HUES64 (cell line): ENCODE results near the gene SIAH1.
"Not testable (repeated sequence)": the region's sequence is repeated elsewhere in the genome, so short reads cannot be mapped to it uniquely, and the experiment has no call there.

ENCODE experiments used
- H3K27ac ChIP-seq: 2 replicates; pipeline ENCODE4 v1.7.0; 2013; ENCODE audit warnings: low read depth, low read length, inconsistent platforms
- H3K27me3 ChIP-seq: 2 replicates; pipeline ENCODE4 v1.6.1; 2013; ENCODE audit warnings: mild to moderate bottlenecking, low read length; ENCODE audit not compliant: insufficient read depth
- H3K36me3 ChIP-seq: 2 replicates; pipeline ENCODE4 v1.6.1; 2013; ENCODE audit warnings: mild to moderate bottlenecking, low read length; ENCODE audit not compliant: insufficient read depth
- H3K4me1 ChIP-seq: 2 replicates; pipeline ENCODE4 v1.6.1; 2013; ENCODE audit warnings: mild to moderate bottlenecking, low read length, moderate library complexity; ENCODE audit not compliant: insufficient read depth
- H3K4me3 ChIP-seq: 2 replicates; pipeline ENCODE4 v1.5.1; 2013; ENCODE audit warnings: mild to moderate bottlenecking, low read length, moderate library complexity
- H3K9ac ChIP-seq: 2 replicates; pipeline ENCODE4 v1.6.1; 2013; ENCODE audit warnings: mild to moderate bottlenecking, low read depth, low read length
- H3K9me3 ChIP-seq: 2 replicates; pipeline ENCODE4 v1.6.1; 2013; ENCODE audit warnings: low read depth, low read length; ENCODE audit not compliant: insufficient read depth
- WGBS: fragments of 150-250, 120-280 bp; methylation state at CpG from one replicate; pipeline ENCODE4 v1.1.7; 2013; ENCODE audit warnings: missing lambda C conversion rate; 5-methylcytosine and 5-hydroxymethylcytosine counted together

SIAH1 gene

DNA sequence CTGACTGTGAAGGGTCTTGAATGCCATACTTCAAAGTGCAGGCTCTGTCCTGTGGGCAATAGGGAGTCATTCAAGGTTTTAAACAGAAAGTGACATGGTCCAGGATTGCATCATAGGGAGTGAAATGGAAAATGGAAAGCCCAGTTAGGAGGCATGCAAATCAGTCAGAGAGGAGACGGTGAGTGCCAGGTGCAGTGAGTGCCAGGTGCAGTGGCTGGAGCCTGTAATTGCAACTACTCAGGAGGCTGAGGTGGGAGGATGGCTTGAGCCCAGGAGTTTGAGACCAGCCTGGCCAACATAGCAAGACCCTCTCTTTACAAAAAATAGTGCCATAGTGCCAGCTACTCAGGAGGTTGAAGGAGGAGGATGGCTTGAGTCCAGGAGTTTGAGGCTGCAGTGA lies 35.2 kb upstream of the SIAH1 start:
- Histone ChIP-seq H3K36me3 (no peaks in the 10 kb centered on the region), H3K4me3 (no peak overlapping the region), H3K9me3 (no peaks in the 10 kb centered on the region), H3K27me3 (no peaks in the 10 kb centered on the region), H3K27ac (no peak overlapping the region), H3K4me1 (no peaks in the 10 kb centered on the region), H3K9ac (no peak overlapping the region)
- 81% methylated on average over 1 of the region's 1 CpG for WGBS

DNA sequence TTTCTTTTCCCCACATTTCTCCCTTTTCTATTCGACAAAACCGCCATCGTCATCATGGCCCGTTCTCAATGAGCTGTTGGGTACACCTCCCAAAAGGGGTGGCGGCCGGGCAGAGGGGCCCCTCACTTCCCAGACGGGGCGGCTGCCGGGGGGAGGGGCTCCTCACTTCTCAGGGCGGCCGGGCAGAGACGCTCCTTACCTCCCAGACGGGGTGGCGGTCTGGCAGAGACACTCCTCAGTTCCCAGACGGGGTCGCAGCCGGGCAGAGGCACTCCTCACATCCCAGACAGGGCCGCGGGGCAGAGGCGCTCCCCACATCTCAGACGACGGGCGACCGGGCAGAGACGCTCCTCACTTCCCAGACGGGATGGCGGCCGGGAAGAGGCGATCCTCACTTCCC lies 31.4 kb upstream of the SIAH1 start:
- 96% methylated on average over 29 of the region's 29 CpGs for WGBS
- not testable (repeated sequence) for H3K36me3 ChIP-seq, H3K4me1 ChIP-seq, H3K9ac ChIP-seq, H3K9me3 ChIP-seq, H3K4me3 ChIP-seq, H3K27ac ChIP-seq, H3K27me3 ChIP-seq

DNA sequence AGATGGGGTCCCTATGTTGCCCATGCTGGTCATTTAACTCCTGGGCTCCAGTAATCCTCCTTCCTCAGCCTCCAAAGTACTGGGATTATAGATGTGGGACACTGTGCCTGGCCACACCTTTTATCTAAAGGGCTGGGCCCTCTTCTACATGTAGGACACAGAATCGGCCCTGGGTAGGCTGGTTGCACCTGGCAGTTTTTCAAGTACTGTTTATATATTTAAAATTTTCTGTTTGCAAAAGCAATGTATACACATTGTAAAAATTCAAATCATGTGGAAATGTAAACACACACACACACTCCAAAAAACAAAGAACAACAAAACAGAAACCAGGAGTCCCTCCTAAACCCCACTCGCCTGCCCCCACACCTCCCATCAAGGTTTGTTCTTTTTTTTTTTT lies 28.1 kb upstream of the SIAH1 start:
- Histone ChIP-seq H3K4me1 (no peaks in the 10 kb centered on the region), H3K36me3 (no peaks in the 10 kb centered on the region), H3K9ac (no peak overlapping the region), H3K4me3 (no peak overlapping the region), H3K27me3 (no peaks in the 10 kb centered on the region), H3K9me3 (no peaks in the 10 kb centered on the region), H3K27ac (no peak overlapping the region)
- WGBS: 97% methylated on average over 1 of the region's 2 CpGs

DNA sequence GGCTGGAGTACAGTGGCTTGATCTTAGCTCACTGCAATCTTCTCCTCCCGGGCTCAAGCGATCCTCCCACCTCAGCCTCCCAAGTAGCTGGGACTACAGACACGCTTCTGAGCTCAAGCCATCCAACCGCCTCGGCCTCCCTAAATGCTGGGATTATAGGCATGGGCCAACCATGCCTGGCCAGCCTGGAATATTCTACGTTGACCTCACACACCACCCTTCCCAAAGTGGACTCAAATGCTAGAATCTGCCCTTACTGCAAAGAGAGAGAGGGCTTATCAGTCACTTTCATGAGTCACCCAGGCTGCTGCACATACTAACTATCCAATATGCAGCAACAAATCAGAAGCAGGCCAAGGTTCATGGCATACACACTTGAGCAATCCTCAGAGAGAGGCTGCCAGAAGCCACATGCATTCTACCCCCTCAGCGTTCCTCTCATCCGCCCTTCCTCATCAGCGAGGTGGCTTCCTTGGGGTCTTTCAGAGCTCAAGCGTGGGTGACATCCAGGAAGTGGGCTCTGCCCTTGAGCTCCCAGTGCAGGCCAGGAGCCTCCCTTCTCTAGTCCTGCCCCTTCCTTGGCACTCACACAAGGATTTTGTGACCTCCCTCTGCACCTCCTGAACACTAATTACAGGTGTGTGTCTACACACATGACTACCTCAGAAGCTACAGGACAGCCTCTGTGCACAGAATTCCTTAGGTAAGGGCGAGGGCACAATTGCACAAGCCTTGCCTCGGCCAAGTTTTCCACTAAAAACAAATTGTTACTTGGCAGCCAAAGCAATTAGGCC lies 24.8 kb upstream of the SIAH1 start:
- no peaks in the 10 kb centered on the region for H3K36me3 ChIP-seq
- H3K27me3 ChIP-seq: no peaks in the 10 kb centered on the region
- no peak overlapping the region for H3K9ac ChIP-seq
- H3K9me3 ChIP-seq: no peaks in the 10 kb centered on the region
- whole genome bisulfite sequencing: 95% methylated on average over 12 of the region's 12 CpGs
- no peak overlapping the region for H3K4me3 ChIP-seq
- H3K27ac ChIP-seq: no peak overlapping the region
- peaks cover 10% of the 10 kb centered on the region for H3K4me1 ChIP-seq

DNA sequence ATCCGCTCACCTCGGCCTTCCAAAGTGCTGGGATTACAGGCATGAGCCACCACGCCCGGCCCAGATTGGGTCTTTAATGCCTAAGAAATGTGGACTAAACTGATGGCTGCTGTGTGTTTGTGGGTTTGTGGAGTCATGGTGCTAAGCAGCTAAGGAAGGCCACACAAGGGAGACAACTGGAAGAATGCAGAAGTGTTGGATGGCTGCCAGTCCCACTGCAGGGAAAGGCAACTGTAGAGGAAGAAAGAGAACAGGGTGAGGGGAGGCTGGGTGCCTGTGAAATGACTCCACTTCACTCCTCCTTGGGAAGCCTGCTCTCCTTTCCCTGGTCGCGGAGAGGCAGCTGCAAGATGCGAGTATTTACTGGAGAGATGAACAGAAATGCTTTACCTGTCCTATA lies 23.5 kb upstream of the SIAH1 start:
- Histone ChIP-seq H3K9ac (no peak overlapping the region), H3K27ac (no peak overlapping the region), H3K4me1 (peaks cover 11% of the 10 kb centered on the region), H3K9me3 (no peaks in the 10 kb centered on the region), H3K27me3 (no peaks in the 10 kb centered on the region), H3K4me3 (no peak overlapping the region), H3K36me3 (no peaks in the 10 kb centered on the region)
- WGBS: 93% methylated on average over 7 of the region's 7 CpGs

DNA sequence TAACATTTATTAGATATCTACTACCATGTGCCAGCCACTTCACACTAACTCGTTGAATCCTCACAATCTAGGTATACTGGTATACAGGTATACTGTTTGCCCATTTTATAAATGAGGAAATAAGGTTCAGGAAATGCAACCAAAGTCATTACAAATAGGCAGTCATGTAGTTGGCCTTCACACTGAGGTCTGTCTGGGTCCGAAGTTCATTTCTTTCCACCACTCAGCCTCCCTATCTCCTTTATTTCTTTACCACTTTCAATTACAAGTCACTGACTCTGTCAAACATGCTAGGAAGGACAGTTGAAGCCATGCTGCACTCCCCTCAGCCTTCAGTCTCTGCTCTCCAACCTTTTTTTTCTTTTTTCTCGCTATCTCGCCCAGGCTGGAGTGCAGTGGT lies 20.7 kb upstream of the SIAH1 start:
- no peak overlapping the region for H3K4me3 ChIP-seq
- peaks cover 11% of the 10 kb centered on the region for H3K4me1 ChIP-seq
- no peak overlapping the region for H3K27ac ChIP-seq
- H3K9me3 ChIP-seq: no peaks in the 10 kb centered on the region
- WGBS: 88% methylated on average over 4 of the region's 4 CpGs
- no peak overlapping the region for H3K9ac ChIP-seq
- H3K36me3 ChIP-seq: no peaks in the 10 kb centered on the region
- no peaks in the 10 kb centered on the region for H3K27me3 ChIP-seq

DNA sequence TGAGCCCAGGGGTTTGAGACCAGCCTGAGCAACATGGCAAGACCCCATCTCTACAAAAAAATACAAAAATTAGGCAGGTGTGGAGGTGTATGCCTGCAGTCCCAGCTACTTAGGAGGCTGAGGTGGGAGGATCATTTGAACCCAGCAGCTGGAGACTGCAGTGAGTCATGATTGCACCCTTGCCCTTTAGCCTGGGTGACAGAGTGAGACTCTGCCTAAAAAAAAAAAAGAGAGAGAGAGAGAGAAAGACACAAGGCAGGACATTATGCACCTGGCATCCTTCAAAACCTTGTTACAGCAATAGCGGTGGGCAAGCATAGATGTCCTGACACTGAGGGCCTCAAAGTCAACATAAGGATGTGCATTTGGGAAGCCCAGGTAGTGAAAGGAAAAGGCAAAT lies 19.9 kb upstream of the SIAH1 start:
- whole genome bisulfite sequencing: 93% methylated on average over 1 of the region's 1 CpG
- no peaks in the 10 kb centered on the region for H3K36me3 ChIP-seq
- no peak overlapping the region for H3K27ac ChIP-seq
- no peaks in the 10 kb centered on the region for H3K9me3 ChIP-seq
- peaks cover 11% of the 10 kb centered on the region for H3K4me1 ChIP-seq
- H3K4me3 ChIP-seq: no peak overlapping the region
- no peaks in the 10 kb centered on the region for H3K27me3 ChIP-seq
- no peak overlapping the region for H3K9ac ChIP-seq

DNA sequence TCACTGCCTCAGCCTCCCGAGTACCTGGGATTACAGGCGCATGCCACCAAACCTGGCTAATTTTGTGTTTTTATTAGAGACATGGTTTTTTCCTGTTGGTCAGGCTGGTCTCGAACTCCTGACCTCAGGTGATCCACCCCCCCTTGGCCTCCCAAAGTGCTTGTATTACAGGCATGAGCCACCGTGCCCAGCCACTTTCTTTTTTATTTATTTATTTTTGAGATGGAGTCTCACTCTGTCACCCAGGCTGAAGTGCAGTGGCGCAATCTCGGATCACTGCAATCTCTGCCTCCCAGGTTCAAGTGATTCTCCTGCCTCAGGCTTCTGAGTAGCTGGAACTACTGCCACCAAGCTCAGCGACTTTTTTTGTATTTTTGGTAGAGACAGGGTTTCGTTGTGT lies 17.3 kb upstream of the SIAH1 start:
- H3K27ac ChIP-seq, H3K9me3 ChIP-seq: not testable (repeated sequence)

DNA sequence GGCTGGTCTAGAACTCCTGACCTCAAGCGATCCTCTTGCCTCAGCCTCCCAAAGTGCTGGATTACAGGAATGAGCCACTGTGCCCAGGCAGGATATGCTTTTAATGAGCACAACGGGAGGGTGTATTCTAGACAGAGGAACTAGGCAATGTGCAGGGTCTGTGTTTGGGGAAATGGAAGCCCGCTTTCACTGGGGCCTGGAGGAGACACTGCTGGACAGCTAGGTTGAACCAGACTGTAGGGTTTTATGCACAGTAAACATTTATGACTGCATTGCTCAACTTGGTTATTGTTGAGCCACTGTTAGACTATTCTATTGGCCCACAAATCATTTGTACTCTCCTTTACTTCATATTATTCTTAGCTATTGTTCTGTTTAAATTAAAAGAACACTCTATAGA lies 10.2 kb upstream of the SIAH1 start:
- Histone ChIP-seq H3K36me3 (no peaks in the 10 kb centered on the region), H3K27ac (no peak overlapping the region), H3K4me3 (no peak overlapping the region), H3K9ac (no peak overlapping the region), H3K9me3 (no peaks in the 10 kb centered on the region), H3K27me3 (no peaks in the 10 kb centered on the region), H3K4me1 (no peaks in the 10 kb centered on the region; the same call in 1 of the 2 replicates)
- WGBS: 81% methylated on average over 3 of the region's 3 CpGs

More for the DNA sequence above, 17.3 kb upstream of the SIAH1 start:
- 86% methylated on average over 8 of the region's 8 CpGs for WGBS
- H3K4me3 ChIP-seq, H3K9ac ChIP-seq, H3K27me3 ChIP-seq, H3K36me3 ChIP-seq: not testable (repeated sequence)
- peaks cover 11% of the 10 kb centered on the region for H3K4me1 ChIP-seq

DNA sequence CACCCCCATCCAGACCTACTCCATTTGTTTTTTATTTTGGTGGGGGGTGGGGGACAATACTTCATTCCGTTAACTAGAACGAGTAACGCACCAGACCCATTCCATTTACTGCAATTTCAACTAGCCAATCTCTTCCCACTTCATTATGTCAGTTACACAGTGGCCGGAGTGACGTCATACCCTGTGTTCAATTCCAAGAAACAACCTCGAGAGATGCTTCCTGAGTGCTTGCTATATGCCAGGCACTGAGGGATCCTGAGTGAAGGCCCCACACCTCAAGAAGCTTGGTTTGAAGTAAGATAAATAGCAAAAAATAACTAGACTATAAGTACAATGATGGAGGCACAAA lies 9.1 kb upstream of the SIAH1 start:
- Histone ChIP-seq H3K4me3 (no peak overlapping the region), H3K4me1 (no peaks in the 10 kb centered on the region; the same call in 1 of the 2 replicates), H3K36me3 (no peaks in the 10 kb centered on the region), H3K9me3 (no peaks in the 10 kb centered on the region), H3K27me3 (no peaks in the 10 kb centered on the region), H3K9ac (no peak overlapping the region), H3K27ac (no peak overlapping the region)
- 91% methylated on average over 6 of the region's 6 CpGs for WGBS

DNA sequence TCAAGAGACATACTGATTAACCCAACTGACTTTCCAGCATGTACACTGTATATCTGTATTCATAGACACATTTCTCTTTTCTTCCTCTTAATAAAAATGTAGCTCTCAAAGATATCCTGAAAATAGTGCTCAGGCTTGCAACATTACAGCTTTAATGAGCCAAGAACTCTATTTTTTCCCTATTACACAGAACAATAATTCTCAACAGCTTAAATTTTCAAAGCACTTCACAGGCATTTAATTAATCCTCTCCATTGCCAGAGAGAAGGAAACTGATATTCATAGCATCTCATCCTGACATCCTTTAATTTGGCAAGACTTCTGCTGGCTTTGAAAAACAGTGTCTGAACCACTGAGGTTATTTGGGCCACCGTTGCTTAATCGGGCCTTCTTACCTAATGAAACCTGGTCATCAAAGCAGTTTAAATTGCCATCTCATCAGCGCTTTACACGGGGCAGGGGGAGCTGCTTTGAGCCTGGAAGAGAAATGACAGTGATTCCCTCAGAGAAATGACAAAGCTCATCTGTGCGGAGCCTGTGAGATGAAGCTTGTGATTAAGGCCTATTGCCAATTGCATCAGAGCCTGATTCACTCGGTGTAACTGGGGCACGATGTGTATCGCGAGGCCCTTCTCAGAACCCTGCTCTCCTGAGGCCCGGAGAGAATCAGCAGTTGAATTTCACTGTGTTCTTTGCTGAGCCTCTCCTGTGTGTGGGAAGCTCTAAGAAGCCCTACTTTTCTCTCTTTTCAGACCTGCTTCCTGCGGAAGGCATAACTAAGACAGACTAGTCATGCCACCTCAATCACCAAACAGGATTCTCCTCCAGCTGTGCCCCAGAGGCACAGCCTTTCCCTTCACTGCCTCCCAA lies 8.5 kb upstream of the SIAH1 start:
- 87% methylated on average over 11 of the region's 11 CpGs for WGBS
- Histone ChIP-seq H3K27ac (no peak overlapping the region), H3K27me3 (no peaks in the 10 kb centered on the region), H3K9ac (no peak overlapping the region), H3K36me3 (no peaks in the 10 kb centered on the region), H3K4me1 (no peaks in the 10 kb centered on the region; the same call in 1 of the 2 replicates), H3K4me3 (no peak overlapping the region), H3K9me3 (no peaks in the 10 kb centered on the region)
